GM12878 (cell line): ENCODE results near the gene IL31. TPM values are rescaled to one million over a fixed set of nuclear protein-coding genes. Genes with fewer than 3 reads are reported as not detected.

Source experiments
- ATAC-seq: fragments of 200-7000 bp; cut with Tn5 transposase; 3 replicates; pipeline ENCODE4 v1.9.1; 2020; ENCODE audit warnings: mild to moderate bottlenecking, moderate library complexity
- BruUV-seq: library from RNA; stranded (reverse); fragments of 400-500 nt; replicated peaks from 2 replicates; lab custom pipeline; 2021; lab: Mats Ljungman, UMichigan
- CTCF ChIA-PET: fragments of 300-600 bp; sonication (Branson Sonifier 250); formaldehyde crosslinking; extraction: SDS; loops from one replicate; lab custom pipeline; 2021; ENCODE audit warnings: inconsistent platforms; lab: Yijun Ruan, JAX
- POLR2A ChIA-PET: fragments of 350-600 bp; formaldehyde crosslinking; extraction: SDS; loops from one replicate; lab custom pipeline; 2021; ENCODE audit warnings: inconsistent platforms; lab: Charles Lee
- RAD21 ChIA-PET: fragments of 300-600 bp; sonication (Branson Sonifier 250); formaldehyde crosslinking; loops from one replicate; lab custom pipeline; 2023; ENCODE audit warnings: antibody characterized with exemption; ENCODE audit not compliant: unreplicated experiment; lab: Charles Lee
- SMC1A ChIA-PET: fragments of 300-600 bp; sonication (Branson Sonifier 250); formaldehyde crosslinking; loops from one replicate; lab custom pipeline; 2023; ENCODE audit not compliant: unreplicated experiment, uncharacterized antibody; lab: Charles Lee
- DNase-seq: peaks from one replicate; pipeline ENCODE4 v3.0.0-alpha.2; 2011; ENCODE audit warnings: low read depth, low spot score
- FAIRE-seq: peaks from 3 replicates; lab custom pipeline; 2011; peaks lifted over from hg19 to GRCh38; lab: Jason Lieb, UNC
- H2AFZ ChIP-seq: 2 replicates; pipeline ENCODE4 v1.6.0; 2011; ENCODE audit warnings: low read depth, low read length, control low read depth; ENCODE audit not compliant: control insufficient read depth
- H3K27ac ChIP-seq: 2 replicates; pipeline ENCODE4 v1.5.1; 2011; ENCODE audit warnings: control low read depth; ENCODE audit not compliant: control insufficient read depth, insufficient read depth
- H3K27me3 ChIP-seq, 2 experiments: replicated peaks in 1 of 2; 2 replicates each; pipeline versions ENCODE4 v1.6.0 to v1.6.1; 2011; ENCODE audit warnings: low read length in 1 of 2; ENCODE audit not compliant: control insufficient read depth in 2 of 2, insufficient read depth in 2 of 2
- H3K36me3 ChIP-seq, 2 experiments: 2 replicates each; pipeline ENCODE4 v1.5.1; 2011; ENCODE audit warnings: low read length in 1 of 2; ENCODE audit not compliant: control insufficient read depth in 2 of 2, insufficient read depth in 2 of 2
- H3K4me1 ChIP-seq: 2 replicates; pipeline ENCODE4 v1.6.1; 2011; ENCODE audit warnings: mild to moderate bottlenecking, low read length, moderate library complexity, mixed read lengths; ENCODE audit not compliant: control insufficient read depth, insufficient read depth
- H3K4me2 ChIP-seq: 2 replicates; pipeline ENCODE4 v1.6.0; 2011; ENCODE audit warnings: control low read depth; ENCODE audit not compliant: control insufficient read depth, insufficient read depth
- H3K4me3 ChIP-seq: fragments of 200-600 bp; sonication (generic); 2 replicates; pipeline ENCODE4 v1.5.1; 2016
- H3K79me2 ChIP-seq: 2 replicates; pipeline ENCODE4 v1.6.0; 2011; ENCODE audit warnings: low read length; ENCODE audit not compliant: control insufficient read depth, insufficient read depth
- H3K9ac ChIP-seq: 2 replicates; pipeline ENCODE4 v1.8.0; 2011; ENCODE audit warnings: low read length, control low read depth, mixed read lengths; ENCODE audit not compliant: control insufficient read depth, insufficient read depth
- H3K9me3 ChIP-seq: replicated peaks from 3 replicates; pipeline ENCODE4 v1.5.1; 2011; ENCODE audit warnings: mild to moderate bottlenecking, low read length; ENCODE audit not compliant: control insufficient read depth, insufficient read depth
- H4K20me1 ChIP-seq: 2 replicates; pipeline ENCODE4 v1.6.0; 2011; ENCODE audit not compliant: control insufficient read depth, insufficient read depth
- ASH2L ChIP-seq: fragments of 300-600, 200-600 bp; sonication (generic); IDR thresholded peaks from 2 replicates; pipeline ENCODE4 v1.6.1; 2017; ENCODE audit warnings: low read depth, mild to moderate bottlenecking, borderline replicate concordance
- BCLAF1 ChIP-seq: fragments of 450-650 bp; IDR thresholded peaks from 2 replicates; pipeline ENCODE4 v1.6.1; 2017; ENCODE audit warnings: antibody characterized with exemption, mild to moderate bottlenecking, moderate library complexity
- CHD4 ChIP-seq: fragments of 200-600 bp; sonication (generic); IDR thresholded peaks from 2 replicates; pipeline ENCODE4 v1.6.1; 2016; ENCODE audit warnings: mild to moderate bottlenecking
- EZH2 ChIP-seq: IDR thresholded peaks from 2 replicates; pipeline ENCODE4 v1.6.1; 2012; ENCODE audit warnings: low read depth, mild to moderate bottlenecking, control low read depth, inconsistent platforms, low read length, borderline replicate concordance; ENCODE audit not compliant: control insufficient read depth
- FOXM1 ChIP-seq: IDR thresholded peaks from 2 replicates; pipeline ENCODE4 v1.6.1; 2012; ENCODE audit warnings: low read depth, mild to moderate bottlenecking, inconsistent platforms, low read length, moderate library complexity
- MTA3 ChIP-seq: IDR thresholded peaks from 2 replicates; pipeline ENCODE4 v1.6.1; 2012; ENCODE audit warnings: low read length, inconsistent platforms, borderline replicate concordance
- POLR2A ChIP-seq: IDR thresholded peaks from 2 replicates; pipeline ENCODE4 v1.6.1; 2011; ENCODE audit warnings: low read depth, mild to moderate bottlenecking, low read length
- RBBP5 ChIP-seq: fragments of 200-600 bp; sonication (generic); conservative IDR thresholded peaks from 2 replicates; pipeline ENCODE4 v1.6.1; 2016
- USF2 ChIP-seq: IDR thresholded peaks from 2 replicates; pipeline ENCODE4 v1.6.1; 2011; ENCODE audit warnings: low read depth, low read length, improper control_type of control experiment, borderline replicate concordance
- WGBS: methylation state at CpG from one replicate; pipeline ENCODE4 v1.1.6; 2016; ENCODE audit warnings: low lambda C conversion rate; ENCODE audit not compliant: insufficient replicate concordance, insufficient coverage; ENCODE audit errors: missing lambda C conversion rate; 5-methylcytosine and 5-hydroxymethylcytosine counted together
- in situ Hi-C: fragments of 300-500 bp; cut with MboI; formaldehyde crosslinking; loops from 9 replicates; pipeline ENCODE4 v1.14.3; 2018; ENCODE audit warnings: mixed read lengths
- intact Hi-C: fragments of 100-400 bp; cut with micrococcal nuclease; formaldehyde crosslinking; loops from one replicate; pipeline ENCODE4 v1.14.2; 2022; ENCODE audit not compliant: unreplicated experiment
- polyA plus RNA-seq, 11 experiments: library from polyadenylated mRNA; depleted of rRNA in 4 of 11; unstranded in 6 of 11; stranded (reverse) in 5 of 11; fragments of >200 nt; fragmentation: Nextera tagmentation in 4 of 11; fragmentation: Illumina TruSeq in 1 of 11; extraction: Ambion mirVana in 4 of 11; extraction: Trizol in 1 of 11; gene quantifications; 1 replicate in 1 of 11; 2 replicates in 10 of 11; pipeline versions ENCODE4 v1.2.1 to v1.2.3, GENCODE V29; 2011 to 2016; ENCODE audit warnings: inconsistent platforms in 2 of 11, missing spikeins in 2 of 11, low read depth in 1 of 11
- total RNA-seq, 4 experiments: library from RNA; depleted of rRNA in 3 of 4; stranded (reverse); fragments of >200 nt in 3 of 4; fragmentation: Illumina TruSeq in 1 of 4; extraction: Trizol in 1 of 4; gene quantifications; 2 replicates each; pipeline versions ENCODE4 v1.2.1 to v1.2.3, GENCODE V29; 2013 to 2021

IL31 gene
- total and polyA plus RNA-seq, 10 of the 15 experiments (the other 5 are each of a cell fraction or from before 2014, with no cell fraction given), result not detected

- TF ChIP-seq ASH2L (no peak), USF2 (no peak), BCLAF1 (no peak)
These were observed 26.3 kb downstream of the IL31 start (continued) for GRCh38 chr12:122147514-122148290.

GRCh38 chr12:122145505-122146330 lies 28.3 kb downstream of the IL31 start:
- no peak for TF ChIP-seq MTA3
- TF ChIP-seq FOXM1, result no peak
- peak; percentile 31; the same call in 1 of the 2 replicates for TF ChIP-seq POLR2A
- no peak for TF ChIP-seq CHD4
- TF ChIP-seq RBBP5, result no peak
- TF ChIP-seq EZH2, result no peak
- H3K4me3 ChIP-seq, result no peak overlapping the region
- ChIA-PET POLR2A (interaction anchor here (0.6 kb wide), 1 partner anchor 455 kb away, joined by 7 read pairs; no protein-coding TSS in a partner anchor), CTCF (no interaction called here), RAD21 (no interaction called here), SMC1A (no interaction called here)
- 69% methylated on average over 23 of the region's 23 CpGs for WGBS
- no peaks in the 10 kb centered on the region; a peak in 1 of 4 replicates for H3K27me3 ChIP-seq
- H3K9ac ChIP-seq, result no peak overlapping the region
- no peak overlapping the region for H3K27ac ChIP-seq
- ATAC-seq (no peak), FAIRE-seq (no peak), DNase-seq (no peak)
- in situ Hi-C loops (no loop called here), intact Hi-C loops (no loop called here)
- H3K36me3 ChIP-seq, result no peaks in the 10 kb centered on the region
- BruUV-seq, result no TSS peak
- no peak overlapping the region for H2AFZ ChIP-seq
- no peaks in the 10 kb centered on the region for H3K79me2 ChIP-seq
- H4K20me1 ChIP-seq, result no peaks in the 10 kb centered on the region
- H3K9me3 ChIP-seq, result no peaks in the 10 kb centered on the region
- no peaks in the 10 kb centered on the region for H3K4me1 ChIP-seq
- no peak overlapping the region for H3K4me2 ChIP-seq
